ENCODE results near the gene PRKCE.
"Not testable (repeated sequence)": the region's sequence is repeated elsewhere in the genome, so short reads cannot be mapped to it uniquely, and the experiment has no call there.

PRKCE gene

DNA sequence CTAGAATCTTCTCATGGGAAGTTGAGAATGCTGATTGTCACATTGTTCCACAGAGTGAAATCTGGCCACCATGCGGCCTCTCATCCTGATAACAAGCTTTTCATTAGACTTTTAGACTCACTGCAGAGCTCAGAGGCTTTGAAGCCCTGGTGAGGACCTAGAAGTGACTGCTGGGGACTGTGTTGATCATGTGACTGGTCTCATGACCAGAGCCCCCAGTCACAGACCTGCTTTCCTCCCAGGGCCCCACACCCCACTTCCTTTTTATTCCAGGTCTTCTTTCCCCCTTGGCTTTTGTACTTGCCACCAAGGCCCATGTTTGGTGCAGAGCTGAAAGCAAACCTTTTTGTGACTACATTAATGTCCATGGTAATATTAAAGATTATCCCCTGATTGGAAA is 45.2 kb downstream of the PRKCE start:
- DNase-seq (ENCODE audit: low read depth in 2 of 3, low spot score in 1 of 3), result no peak

DNA sequence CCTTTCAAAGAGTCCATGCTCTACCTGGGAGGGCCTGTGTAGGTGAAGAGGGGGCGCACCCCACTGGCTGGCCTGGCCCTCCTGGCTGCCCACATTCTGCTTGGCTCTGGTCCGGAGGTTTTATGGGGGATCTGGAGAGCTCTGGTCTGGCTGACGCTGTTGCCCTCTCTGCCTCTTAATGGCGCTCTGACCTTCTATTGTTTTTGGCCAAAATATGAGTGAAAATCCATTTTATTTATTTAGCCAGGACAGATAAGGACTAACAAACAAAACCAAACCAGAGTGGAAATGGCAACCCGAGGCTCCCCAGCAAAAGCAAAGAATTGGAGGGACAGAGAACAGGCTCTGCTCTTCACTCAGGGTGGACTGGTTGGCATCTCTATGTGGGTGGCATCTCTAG is 45.7 kb downstream of the PRKCE start:
- no peak for DNase-seq (ENCODE audit: low read depth in 2 of 3, low spot score in 1 of 3)

DNA sequence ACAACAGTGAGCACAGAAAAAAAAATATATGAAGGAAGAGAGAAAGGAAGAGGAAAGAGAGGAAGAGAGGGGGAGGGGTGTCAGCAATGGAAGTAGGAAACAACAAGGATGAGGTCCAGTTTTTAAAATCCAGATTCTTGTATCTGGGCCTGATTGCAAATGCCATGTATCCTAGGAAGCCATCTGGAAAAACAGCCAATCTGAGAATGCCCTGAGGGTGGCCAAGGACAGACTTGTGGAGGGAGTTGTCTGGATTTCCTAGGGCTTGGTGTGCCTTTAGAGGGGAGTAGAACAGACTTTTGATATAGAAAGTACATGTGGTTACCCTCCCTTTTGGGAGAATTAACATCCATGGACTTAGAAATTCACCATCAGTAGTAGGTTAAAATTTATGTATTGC is 47.1 kb downstream of the PRKCE start:
- DNase-seq (ENCODE audit: low read depth in 2 of 3, low spot score in 1 of 3), result no peak

DNA sequence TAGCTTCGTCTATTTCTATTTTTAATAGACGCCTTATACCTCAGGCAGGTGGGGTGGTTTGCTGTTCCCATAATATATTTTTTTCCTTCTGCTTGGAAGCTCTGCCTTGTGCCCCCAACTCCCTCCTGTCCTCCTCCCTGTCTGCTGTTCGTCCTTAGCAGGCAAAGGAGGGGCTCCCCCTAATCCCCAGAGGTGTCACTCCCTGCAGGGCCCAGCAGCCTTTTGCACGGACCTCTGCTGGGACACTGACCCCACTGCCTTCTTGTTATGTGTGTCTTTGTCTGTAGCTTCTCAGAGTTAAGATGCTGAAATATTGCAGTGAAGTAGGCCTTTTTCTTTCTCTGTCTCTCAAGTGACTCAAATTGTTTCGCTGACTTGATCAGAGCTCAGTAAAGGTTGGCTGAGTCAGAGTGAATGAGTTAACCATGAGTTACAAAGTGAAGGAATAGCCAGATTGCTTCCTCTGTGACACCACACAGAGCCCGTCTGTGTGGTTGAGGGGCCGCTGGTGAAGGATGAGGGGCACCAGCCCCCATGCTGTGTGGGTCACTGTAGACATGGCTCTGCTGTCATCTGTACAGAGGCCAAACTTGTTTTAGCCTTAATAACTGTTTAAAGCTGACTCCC is 47.7 kb downstream of the PRKCE start:
- no peak for DNase-seq (ENCODE audit: low read depth in 2 of 3, low spot score in 1 of 3)

DNA sequence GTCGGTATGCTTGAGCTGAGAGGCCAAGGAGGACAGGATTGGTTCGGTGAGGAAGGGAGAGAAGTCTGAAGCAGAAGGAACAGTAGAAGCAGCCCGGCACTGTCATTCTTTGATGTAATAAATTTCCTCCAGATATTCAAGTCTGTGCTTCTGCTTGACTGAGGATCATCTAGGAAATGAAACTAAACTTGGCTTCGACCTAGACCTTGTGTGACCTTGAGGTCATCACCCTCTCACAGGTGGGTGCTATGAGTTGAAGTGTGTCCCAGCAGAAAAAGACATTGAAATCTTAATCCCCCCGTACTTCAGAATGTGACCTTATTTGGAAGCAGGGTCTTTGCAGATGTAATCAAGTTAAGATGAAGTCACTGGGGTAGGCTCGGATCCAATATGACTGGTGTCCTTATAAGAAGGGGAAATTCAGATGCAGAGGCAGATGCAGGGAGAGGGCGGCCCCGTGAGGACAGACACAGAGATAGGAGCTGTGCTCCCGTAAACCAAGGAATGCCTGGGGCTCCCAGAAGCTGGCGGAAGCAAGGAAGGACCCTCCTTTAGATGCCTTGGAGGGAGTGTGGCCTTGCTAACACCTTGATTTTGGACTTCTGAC is 49.0 kb downstream of the PRKCE start:
- DNase-seq (ENCODE audit: low read depth in 2 of 3, low spot score in 1 of 3), result no peak

DNA sequence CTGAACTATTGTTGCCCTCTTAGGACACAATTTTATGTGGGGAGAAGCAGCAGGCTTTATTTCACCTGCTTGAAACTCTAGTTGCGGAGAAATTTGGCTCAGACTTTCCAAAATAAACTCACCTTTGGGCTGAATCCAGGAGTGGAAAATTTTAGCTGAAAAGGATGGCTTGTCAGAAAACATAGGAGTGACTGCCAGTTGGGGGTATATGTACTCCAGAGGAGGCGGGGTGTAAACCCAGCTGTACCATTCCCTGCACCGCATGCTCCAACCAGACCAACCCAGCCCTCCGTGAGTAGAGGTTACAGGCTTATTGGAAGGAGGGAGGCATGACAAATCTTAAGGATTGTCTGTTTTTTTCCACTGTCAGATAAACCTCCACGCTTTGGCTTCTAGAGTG is 53.8 kb downstream of the PRKCE start:
- DNase-seq (ENCODE audit: low read depth in 2 of 3, low spot score in 1 of 3), result no peak

DNA sequence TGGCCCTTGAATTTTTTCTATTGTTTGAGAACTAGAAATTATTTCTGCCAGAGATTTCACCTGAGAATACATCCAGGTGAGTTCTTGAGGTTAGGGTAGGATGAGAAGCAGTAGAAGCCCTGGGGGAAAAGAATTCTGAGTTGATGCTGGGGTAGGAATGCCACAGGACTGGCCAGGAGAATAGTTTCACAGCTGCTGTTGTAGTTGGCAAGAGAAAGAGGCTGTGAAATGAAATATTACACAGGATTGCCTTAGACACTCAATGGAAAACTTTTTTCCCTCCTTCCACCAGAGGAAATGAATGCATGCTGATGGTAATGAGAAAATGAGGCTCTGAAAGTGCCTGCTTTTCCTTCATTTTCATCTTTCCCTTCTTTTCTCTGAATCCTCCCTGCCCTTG is 54.6 kb downstream of the PRKCE start:
- no peak for DNase-seq (ENCODE audit: low read depth in 2 of 3, low spot score in 1 of 3)

DNA sequence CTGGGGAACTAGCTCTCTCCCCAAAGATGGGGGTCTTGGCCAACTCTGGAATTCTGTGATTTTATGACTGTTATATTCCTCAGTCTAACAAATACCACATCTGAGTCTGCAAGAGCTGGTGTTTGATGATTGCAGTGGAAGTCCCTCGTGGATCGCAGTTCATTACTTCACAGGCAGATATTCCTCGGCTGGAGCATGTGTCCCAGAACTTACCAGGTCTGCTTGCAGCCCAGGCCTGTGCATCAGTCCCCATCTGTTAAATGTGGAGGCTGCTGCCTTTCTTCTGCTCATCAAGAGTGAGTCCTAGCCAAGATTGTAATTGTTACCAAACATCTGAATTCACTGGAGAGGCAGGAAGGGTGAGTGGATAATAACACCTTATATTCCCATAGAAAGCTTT is 55.5 kb downstream of the PRKCE start:
- DNase-seq (ENCODE audit: low read depth in 2 of 3, low spot score in 1 of 3), result no peak

DNA sequence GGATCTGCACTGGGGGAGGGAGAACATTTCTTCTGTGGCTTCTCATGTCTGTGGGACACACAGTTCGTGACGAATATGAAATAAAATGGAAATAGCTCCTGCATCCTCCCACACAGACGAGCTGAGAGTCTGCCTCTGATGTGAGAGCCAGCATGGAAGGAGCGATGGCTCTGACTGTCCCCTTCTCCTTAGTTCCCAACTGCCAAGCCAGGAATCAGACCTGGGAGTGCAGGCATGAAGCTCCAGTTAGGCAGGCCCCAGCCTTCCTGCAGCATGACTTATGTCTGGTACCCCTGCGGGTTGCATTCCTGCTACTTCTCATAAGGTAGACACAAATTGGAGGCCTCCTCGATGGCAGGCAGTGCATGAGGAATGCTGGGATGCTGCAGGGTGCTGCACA is 56.2 kb downstream of the PRKCE start:
- no peak for DNase-seq (ENCODE audit: low read depth in 2 of 3, low spot score in 1 of 3)

DNA sequence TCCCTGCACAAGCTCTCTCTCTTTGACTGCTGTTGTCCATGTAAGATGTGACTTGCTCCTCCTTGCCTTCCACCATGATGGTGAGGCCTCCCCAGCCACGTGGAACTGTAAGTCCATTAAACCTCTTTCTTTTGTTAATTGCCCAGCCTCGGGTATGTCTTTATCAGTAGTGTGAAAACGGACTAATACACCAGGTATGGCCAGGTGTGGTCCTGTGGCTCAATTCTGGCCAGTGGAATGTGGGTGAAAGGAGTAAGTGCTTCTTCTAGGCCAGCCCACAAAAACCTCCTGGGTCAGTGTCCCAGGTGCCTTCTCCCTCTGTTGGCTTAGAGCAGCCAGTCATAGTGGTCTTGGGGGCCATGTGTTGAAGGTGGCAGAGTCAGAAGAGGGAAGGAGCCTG is 57.0 kb downstream of the PRKCE start:
- DNase-seq (ENCODE audit: low read depth in 2 of 3, low spot score in 1 of 3), result no peak

DNA sequence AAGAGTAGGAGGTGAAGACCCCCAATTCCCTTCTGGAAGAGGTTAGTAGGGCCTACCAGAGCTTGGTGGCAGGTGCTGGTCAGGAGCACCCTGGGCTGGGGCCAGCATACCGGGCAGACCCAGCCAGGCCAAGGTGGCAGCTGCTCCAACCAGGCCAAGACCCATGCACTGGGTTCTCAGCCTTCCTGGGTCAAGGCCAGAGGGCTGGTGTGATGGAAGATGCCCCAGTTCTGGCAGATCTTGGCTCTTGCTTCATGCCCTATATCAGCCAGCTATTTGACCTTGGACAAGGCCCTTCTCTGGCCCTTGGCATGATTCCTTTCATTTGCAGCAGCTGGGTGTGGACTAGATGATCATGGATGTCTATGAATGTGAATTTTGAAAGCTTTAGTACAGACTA is 57.7 kb downstream of the PRKCE start:
- no peak for DNase-seq (ENCODE audit: low read depth in 2 of 3, low spot score in 1 of 3)

DNA sequence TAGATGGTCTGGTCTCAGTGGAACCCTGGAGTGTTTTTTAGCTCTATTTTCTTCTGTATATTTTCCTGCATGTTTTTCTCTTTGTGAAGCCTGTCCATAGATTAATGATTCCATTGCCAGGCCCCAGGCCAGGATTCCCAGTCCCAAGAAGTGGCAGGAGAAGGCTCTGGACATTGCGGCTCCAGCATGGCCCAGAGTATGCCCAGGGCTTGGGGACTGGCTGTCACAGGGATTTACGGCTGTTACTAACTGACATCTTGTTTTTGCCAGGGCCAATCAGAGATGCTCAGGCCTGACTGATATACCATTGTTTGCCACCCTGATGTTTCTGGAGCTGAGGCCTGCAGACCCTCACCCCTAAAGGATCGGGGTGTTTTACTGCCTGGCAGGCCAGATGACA is 59.0 kb downstream of the PRKCE start:
- no peak for DNase-seq (ENCODE audit: low read depth in 2 of 3, low spot score in 1 of 3)

DNA sequence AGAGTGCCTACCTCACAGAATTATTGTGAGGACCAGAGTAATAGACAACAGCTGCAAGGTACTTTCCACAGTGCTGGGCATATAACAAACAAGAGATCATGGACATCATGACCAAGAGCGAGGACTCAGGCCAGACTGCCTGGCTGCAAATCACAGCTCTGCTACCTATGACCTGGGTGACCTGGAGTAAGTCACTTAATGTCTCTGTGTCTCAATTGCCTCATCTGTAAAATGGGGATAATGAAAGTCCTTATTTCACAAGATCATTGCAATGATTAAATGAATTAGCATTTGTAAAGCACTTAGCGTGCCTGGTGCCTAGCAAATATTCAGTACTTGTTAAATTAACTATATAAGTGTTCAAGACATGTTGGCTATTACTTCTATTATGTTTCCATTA is 59.7 kb downstream of the PRKCE start:
- DNase-seq (ENCODE audit: low read depth in 2 of 3, low spot score in 1 of 3), result no peak

DNA sequence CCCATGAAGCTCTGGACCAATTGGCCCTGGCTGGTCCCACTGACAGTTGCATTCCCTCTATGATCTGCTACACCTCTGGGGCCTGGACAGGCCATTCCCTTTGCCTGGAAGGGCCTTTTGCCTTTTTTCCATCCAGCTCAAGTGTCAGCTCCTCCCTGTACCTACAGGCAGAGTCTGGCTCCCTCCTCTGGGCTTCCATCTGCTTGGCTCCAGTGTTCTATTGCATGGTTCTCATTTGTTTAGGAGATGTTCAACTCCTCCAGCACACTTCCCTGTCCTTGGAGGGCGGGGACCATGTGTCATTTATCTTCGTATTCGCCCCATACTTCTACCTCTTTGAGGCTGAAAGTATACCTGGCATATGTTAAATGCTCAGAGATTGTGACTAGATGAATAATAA is 61.1 kb downstream of the PRKCE start:
- no peak for DNase-seq (ENCODE audit: low read depth in 2 of 3, low spot score in 1 of 3)

DNA sequence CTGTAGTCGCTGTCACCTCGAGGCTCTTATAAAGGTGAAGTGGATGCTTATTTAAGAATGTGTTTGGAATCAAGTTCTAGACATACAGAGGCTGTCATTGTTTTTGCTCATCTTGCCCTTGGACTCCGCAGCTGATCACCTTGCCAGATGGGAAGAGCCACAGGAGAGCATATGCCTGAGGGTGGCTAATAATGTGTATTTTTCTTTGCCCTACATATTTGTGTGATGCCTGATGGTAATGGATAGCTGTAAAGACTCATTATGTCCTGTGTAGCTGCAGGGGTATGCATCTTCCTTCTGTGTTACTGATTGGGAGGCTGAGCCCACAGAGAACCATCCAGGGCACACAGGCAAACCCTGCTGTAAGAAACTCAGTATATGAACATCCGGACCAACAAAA is 61.7 kb downstream of the PRKCE start:
- DNase-seq (ENCODE audit: low read depth in 2 of 3, low spot score in 1 of 3), result no peak

DNA sequence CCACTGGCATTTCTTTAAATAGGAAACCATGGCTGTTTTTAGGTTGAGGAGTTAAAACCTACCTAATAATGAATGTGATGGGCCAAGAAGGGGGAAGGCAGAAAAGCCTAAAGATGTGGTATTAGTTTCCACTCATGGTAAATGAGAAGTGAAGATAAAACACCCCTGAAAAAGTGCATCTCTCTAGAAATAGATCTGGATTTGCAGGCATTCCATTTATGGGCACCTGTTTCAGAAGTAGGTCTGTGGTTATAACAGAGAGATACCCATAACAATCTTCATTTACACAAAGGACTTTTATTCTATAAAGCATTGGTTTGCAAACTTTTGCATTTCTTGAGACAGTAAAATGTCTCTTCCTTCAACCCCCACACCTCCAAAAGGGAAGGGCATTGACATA is 62.1 kb downstream of the PRKCE start:
- DNase-seq (ENCODE audit: low read depth in 2 of 3, low spot score in 1 of 3), result no peak

DNA sequence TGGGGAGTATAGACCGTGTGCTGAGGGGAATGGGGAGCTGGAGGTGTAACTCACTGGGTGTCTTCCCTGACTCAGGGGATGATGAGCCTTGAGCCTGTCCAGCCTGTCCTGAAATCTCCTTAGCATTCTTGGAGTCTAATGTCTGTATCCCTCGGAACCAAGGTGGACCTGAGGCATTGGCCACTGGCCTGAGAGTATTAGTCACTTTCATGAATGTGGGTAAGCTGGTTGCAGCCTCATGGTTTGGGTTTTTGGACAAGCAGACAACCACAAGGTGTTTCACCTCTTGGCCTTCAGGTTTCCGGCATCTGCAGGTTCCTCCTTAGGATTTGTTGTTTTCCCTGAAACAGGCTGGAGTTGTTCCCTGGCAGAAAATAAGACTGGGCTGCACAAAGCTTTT is 63.2 kb downstream of the PRKCE start:
- DNase-seq (ENCODE audit: low read depth in 2 of 3, low spot score in 1 of 3), result no peak

DNA sequence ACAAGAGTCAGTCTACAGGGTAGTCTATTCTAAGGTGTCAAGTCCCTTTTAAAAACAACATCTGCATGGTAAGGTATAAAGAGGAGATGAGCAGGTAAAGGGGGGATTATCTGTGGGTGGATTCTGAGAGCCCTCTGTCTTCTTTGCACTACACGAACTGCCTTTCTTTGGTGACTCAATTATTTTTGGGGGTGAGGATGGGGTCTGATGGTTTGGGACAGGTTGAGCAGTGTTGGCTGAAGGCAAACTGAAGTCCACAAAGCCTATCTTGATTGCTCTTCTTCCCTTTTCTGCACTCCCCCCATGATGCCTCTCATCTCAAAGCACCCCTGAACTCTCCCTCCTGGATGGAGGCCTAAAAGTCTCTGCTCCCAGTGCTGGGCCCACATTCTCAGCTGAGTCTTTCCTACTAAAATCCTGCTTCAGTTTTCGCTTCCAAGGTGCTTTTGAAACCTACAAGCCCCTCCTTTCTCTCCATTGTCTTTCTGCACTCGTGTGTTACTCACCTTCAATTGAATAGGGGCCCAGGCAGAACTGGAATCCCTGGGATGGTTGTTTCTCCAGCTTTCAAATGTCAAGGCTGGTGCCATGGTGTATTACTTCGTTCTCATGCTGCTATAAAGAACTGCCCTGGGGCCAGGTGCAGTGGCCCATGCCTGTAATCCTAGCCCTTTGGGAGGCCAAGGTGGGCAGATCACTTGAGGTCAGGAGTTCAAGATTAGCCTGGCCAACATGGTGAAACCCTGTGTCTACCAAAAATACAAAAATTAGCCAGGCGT is 64.3 kb downstream of the PRKCE start:
- no peak for DNase-seq (ENCODE audit: low read depth in 2 of 3, low spot score in 1 of 3)

DNA sequence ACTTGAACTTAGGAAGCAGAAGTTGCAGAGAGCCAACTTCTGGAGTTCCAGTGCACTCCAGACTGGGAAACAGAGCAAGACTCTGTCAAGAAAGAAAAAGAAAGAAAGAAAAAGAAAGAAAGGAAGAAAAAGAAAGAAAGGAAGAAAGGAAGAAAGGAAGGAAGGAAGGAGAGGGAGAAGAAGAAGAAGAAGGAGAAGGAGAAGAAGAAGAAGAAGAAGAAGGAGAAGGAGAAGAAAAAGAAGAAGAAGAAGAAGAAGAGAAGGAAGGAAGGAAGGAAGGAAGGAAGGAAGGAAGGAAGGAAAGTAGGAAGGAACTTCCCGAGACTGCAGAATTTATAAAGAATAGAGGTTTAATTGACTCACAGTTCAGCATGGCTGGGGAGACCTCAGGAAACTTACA is 65.0 kb downstream of the PRKCE start:
- not testable (repeated sequence) for DNase-seq (ENCODE audit: low read depth in 2 of 3, low spot score in 1 of 3)

DNA sequence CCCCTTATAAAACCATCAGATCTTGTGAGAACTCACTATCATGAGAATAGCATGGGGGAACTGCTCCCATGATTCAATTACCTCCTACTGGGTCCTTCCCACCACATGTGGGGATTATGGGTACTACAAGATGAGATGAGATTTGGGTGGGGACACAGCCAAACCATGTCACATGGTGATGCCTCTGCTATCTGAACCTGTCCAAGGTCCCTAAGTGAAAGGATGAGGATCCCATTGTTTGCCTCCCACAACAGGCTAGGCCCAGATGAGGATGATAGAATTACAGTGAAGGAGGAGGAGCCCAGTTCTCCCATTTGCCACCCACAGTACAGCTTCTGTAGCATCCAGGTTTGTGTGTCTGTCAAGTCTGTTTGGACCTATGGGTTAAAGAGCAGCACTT is 65.4 kb downstream of the PRKCE start:
- no peak for DNase-seq (ENCODE audit: low read depth in 2 of 3, low spot score in 1 of 3)

DNA sequence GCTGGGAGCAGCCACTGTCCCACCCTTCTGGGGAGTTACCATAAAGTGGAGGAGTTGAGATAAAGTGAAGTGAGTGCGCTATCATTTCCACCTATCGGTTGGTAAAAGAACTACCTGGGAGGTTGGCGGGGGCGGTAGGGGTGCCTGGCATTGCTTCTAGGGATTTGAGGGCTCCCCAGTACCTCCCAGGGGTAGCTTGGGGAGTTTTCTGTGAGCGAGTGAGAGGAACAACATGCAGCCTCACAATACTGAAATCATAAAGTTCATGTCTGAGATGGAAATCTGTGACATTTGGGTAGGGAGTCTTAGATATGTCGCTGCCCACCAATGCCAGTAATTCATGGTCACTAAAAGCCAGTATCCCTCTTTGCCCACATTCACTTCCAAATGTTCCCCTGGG is 68.7 kb downstream of the PRKCE start:
- DNase-seq (ENCODE audit: low read depth in 2 of 3, low spot score in 1 of 3), result no peak

DNA sequence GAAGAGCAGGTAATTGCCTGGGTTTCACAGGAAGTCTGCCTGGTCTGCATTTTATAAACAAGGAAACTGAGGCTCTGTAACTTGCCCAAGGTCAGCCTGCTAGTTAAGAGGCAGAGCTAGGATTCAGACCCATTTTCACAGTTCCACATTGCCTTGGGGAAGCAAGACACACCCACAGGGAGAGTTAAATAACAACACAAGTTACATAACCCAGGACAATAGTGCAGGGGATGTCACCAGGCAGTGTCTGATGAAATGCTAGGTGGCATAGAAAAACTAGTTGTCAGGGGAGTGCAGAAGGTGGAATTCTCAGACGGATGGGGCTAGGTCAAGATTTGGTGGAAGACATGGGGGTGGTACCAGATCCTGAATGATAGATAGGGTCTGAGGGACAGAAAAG is 69.7 kb downstream of the PRKCE start:
- DNase-seq (ENCODE audit: low read depth in 2 of 3, low spot score in 1 of 3), result no peak

DNA sequence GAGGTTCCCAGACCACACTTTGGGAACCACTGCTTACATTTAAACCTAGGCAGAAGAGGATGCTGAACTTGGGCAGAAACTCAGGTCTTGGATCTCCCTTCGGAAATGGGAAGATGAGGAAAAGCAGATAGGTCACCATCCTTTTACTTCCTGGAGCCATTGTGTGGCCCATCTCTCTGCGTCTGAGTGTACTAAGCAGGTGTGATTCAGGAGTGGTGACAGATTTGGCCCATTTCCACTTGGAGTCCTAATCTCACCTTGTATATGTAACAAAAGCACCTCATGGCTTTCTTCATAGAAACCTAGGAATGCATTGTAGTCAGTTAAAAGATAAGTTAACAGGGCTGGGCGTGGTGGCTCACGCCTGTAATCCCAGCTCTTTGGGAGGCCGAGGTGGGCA is 71.0 kb downstream of the PRKCE start:
- no peak for DNase-seq (ENCODE audit: low read depth in 2 of 3, low spot score in 1 of 3)

Measured in stimulated activated CD4-positive, alpha-beta T cell treated with anti-CD3 and anti-CD28 coated beads, Interleukin-12 subunit alpha, Interleukin-12 subunit beta, amount 100 ng/mL, for 48 hours (primary cell).